Measurements from ENCODE around the gene DEK. TPM values are rescaled to one million over a fixed set of nuclear protein-coding genes. Genes with fewer than 3 reads are reported as not detected.

DEK gene
- total RNA-seq, 2 experiments from 2014 or later: 52.7 to 56.7 TPM

Other genes starting within 250 kb of the DEK start
- gene NHLRC1, start 141.9 kb downstream of the DEK start, total RNA-seq: under 1 TPM in 1 of 2 experiments, not detected in 1; 0.11 TPM
- 1 to 10 TPM; 3.2 to 3.3 TPM for gene TPMT, start 109.5 kb downstream of the DEK start, total RNA-seq
- 1 to 10 TPM; 4.4 to 6.0 TPM for gene KDM1B, start 109.1 kb downstream of the DEK start, total RNA-seq
- gene RNF144B, start 122.8 kb upstream of the DEK start, total RNA-seq: 1 to 10 TPM; 2.3 to 3.5 TPM

All from CD4-positive, alpha-beta T cell (primary cell).